Coronary artery (tissue), 2 donors: ENCODE data around the gene NFRKB.

Source experiments
- DNase-seq: peaks from one replicate; pipeline ENCODE4 v3.0.0-alpha.2; 2017; ENCODE audit warnings: low spot score
- H3K27ac ChIP-seq, 2 donors: fragments of 200-600 bp; sonication (generic); one replicate each; pipeline ENCODE4 v1.5.1; 2016 to 2019
- H3K4me3 ChIP-seq: fragments of 200-600 bp; sonication (generic); 2 replicates; pipeline ENCODE4 v1.5.1; 2016; ENCODE audit warnings: mild to moderate bottlenecking, moderate library complexity
- CTCF ChIP-seq: fragments of 200-600 bp; sonication (generic); IDR thresholded peaks from one replicate; pipeline ENCODE4 v1.5.1; 2019; ENCODE audit warnings: antibody characterized with exemption

Gene NFRKB

GRCh38 chr11:129928923-129929692 lies 33.7 kb upstream of the NFRKB start:
- Histone ChIP-seq H3K4me3 (no peak overlapping the region), H3K27ac (no peak overlapping the region)
- DNase-seq: no peak
- no peak for TF ChIP-seq CTCF

DNA sequence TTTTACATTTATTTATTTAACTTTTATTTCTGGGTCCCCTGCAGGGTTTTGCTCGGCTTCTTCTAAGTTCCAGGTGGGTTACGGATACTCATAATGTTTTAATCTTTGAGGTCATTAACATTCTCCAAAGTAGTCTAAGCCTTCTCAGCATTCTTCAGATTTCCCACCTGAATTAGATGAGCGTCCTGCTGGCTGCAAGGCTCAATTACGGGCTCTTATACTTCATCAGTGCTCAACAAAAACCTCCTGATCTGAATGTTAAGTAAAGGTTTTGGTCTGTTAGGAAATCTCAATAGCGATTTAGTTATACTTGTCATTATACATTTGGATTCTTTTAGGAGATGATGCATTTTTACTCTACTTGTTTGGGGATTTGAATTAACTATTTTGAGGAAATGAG lies 27.3 kb upstream of the NFRKB start:
- no peak for TF ChIP-seq CTCF

DNA sequence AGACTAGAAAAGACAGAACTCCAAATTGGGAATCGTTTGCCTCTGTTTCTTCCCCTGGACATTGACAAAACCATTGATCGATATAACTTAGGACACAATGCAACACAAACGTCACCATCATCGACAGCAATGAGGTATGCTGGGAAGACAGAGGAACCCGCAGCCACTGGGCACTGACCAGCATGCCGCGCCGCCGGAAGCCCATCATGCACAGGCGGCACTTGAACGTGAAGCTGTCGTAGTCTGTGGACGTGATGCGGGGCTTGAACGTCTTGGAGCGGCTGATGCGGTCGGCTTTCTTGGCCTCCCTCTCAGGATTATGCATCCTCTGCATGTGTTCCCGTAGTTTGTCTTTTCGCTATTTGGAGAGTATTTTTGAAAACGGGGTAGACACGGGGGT lies 23.0 kb upstream of the NFRKB start:
- TF ChIP-seq CTCF: no peak
- Histone ChIP-seq H3K27ac (no peak overlapping the region), H3K4me3 (no peak overlapping the region)
- DNase-seq: no peak

More for the DNA sequence above, 27.3 kb upstream of the NFRKB start:
- Histone ChIP-seq H3K27ac (no peak overlapping the region), H3K4me3 (no peak overlapping the region)
- DNase-seq: no peak

DNA sequence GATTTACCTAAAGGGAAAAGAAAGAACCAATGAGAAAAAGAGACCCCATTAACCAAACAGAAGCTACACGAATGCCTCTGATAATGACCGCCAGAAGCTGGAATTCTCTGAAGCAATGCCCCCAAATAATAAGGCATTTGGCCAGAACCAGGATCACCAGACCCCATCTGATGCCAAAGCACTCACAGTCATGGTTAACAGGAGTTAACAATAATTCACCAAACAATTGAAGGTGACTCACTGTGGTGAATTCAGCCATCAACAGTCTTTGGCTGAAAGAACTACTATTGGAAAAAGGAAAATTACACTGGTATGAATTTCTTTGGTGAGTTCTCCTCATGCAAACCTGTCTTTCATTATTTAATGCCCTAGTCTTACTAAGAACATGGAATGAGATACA lies 21.9 kb upstream of the NFRKB start:
- TF ChIP-seq CTCF: no peak
- no peak overlapping the region for H3K4me3 ChIP-seq
- no peak overlapping the region for H3K27ac ChIP-seq
- no peak for DNase-seq

DNA sequence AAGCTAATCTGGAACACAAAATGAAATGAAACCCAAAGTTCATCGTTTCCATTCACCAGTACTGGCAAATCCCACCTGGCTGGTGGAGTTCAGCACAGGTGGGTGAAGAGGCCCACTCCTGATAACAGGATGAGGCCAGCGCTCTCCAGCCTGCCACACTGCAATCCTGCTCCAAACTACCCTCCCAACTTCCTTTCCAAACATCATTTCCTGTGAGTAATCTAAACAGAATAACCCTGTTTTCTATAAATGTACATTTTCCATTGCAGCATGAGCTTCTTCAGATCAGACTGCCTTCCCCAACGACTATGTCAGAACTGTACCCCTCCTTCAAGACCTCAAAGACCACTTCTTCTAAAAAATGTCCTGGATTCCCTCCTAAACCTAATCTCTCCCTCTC lies 15.9 kb upstream of the NFRKB start:
- Histone ChIP-seq H3K27ac (no peak overlapping the region), H3K4me3 (no peak overlapping the region)
- no peak for TF ChIP-seq CTCF
- DNase-seq: no peak

- DNase-seq: no peak
- TF ChIP-seq CTCF: no peak
- Histone ChIP-seq H3K27ac (no peak overlapping the region), H3K4me3 (no peak overlapping the region)
These were observed 15.0 kb upstream of the NFRKB start for GRCh38 chr11:129910360-129910759.

DNA sequence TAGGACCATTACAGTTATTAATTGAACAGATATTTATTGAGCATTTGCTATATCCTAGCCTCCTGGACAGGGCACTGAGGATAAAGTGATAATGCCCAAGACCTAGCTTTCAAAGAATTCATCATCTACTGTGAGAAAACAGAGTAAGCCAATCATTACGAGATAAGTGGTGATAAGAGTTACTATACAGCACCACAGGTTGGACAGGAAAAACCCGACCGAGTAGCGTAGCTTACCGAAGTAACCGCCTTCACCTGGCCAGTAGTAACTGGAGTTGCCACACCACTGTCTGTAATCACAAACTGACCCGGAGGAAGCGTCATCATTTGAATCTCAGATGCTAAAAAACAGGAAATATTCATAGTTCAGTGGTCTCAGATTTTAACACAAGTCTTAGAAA lies 10.0 kb upstream of the NFRKB start:
- no peak for TF ChIP-seq CTCF
- Histone ChIP-seq H3K4me3 (no peak overlapping the region), H3K27ac (no peak overlapping the region)
- no peak for DNase-seq
